Measurements from ENCODE around the gene IPCEF1.

GRCh38 chr6:154247119-154247861, 109.3 kb downstream of the IPCEF1 start:
- TF ChIP-seq CTCF (conservative IDR thresholded peaks at IDR 0.05) (no peak), ZFX (IDR thresholded peaks at IDR 0.05) (no peak)
